C4-2B (cell line): Measurements from ENCODE around the gene PORCN.

Experiments
- H3K27ac ChIP-seq: fragments of 450-650 bp; 2 replicates; pipeline ENCODE4 v1.5.1; 2017
- ZFX ChIP-seq: fragments of 450-650 bp; IDR thresholded peaks from 2 replicates; pipeline ENCODE4 v1.6.1; 2017
- TF ChIP-seq, protein P1 (sequence below): fragments of 450-650 bp; conservative IDR thresholded peaks from 2 replicates; pipeline ENCODE4 v1.5.1; 2017; ENCODE audit warnings: mild to moderate bottlenecking

PORCN gene

DNA sequence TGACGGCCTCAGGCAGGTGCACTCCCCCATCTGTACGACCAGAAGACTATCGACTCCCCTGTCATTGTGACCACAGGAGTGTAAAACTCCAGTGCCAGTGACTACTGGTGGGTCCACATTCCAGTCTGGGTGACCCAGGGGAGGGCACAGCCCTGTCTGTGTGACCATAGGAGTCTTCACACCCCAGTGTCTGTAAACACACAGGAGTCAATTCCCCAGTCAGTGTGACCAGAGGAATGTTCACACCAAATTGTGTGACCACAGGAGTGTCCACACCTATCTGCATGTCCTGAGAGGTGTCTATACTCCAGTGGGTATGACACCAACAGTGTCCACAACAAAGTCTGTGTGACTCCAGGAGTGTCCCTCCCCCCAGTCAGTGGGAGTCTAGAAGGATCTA, 20.8 kb upstream of the PORCN start:
- TF ChIP-seq, protein P1, sequence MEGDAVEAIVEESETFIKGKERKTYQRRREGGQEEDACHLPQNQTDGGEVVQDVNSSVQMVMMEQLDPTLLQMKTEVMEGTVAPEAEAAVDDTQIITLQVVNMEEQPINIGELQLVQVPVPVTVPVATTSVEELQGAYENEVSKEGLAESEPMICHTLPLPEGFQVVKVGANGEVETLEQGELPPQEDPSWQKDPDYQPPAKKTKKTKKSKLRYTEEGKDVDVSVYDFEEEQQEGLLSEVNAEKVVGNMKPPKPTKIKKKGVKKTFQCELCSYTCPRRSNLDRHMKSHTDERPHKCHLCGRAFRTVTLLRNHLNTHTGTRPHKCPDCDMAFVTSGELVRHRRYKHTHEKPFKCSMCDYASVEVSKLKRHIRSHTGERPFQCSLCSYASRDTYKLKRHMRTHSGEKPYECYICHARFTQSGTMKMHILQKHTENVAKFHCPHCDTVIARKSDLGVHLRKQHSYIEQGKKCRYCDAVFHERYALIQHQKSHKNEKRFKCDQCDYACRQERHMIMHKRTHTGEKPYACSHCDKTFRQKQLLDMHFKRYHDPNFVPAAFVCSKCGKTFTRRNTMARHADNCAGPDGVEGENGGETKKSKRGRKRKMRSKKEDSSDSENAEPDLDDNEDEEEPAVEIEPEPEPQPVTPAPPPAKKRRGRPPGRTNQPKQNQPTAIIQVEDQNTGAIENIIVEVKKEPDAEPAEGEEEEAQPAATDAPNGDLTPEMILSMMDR, result no peak
- no peak for TF ChIP-seq ZFX
- H3K27ac ChIP-seq, result no peak overlapping the region

DNA sequence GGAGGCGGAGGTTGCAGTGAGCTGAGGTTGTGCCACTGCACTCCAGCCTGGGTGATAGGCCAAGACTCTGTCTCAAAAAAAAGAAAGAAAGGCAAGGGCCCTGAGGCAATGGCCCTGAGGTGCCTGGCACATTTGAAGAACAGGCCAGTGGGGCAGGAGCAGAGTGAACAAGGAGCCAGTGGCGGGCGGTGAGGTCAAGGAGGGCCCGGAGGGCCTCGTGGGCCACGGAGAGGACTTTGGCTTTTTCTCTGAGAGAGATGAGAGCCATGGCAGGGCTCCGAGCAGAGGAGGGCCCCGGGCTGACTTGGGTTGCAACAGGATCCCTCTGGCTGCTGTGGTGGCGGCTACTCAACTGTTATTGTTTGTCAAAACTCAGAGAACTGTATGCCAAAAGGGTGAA, 19.5 kb upstream of the PORCN start:
- TF ChIP-seq, protein P1, result no peak
- no peak overlapping the region for H3K27ac ChIP-seq

DNA sequence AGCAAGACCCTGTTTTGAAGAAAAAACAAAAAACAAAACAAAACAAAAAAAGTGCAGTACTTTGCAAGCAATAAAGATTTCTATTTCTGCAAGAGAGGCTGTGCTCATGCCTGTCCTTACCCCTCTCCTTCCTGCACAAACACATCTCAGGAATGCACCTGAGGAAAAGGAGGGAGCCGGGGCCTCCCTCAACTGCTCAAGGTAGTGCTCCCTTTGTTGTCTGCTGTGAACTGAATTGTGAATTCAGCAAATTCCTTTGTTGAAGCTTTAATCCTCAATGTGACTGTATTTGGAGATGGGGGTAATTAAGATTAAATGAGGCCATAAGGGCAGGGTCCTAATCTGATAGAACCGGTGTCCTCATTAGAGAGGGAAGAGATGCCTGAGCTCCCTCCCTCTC, 18.9 kb upstream of the PORCN start:
- TF ChIP-seq, protein P1, result no peak
- no peak overlapping the region for H3K27ac ChIP-seq

DNA sequence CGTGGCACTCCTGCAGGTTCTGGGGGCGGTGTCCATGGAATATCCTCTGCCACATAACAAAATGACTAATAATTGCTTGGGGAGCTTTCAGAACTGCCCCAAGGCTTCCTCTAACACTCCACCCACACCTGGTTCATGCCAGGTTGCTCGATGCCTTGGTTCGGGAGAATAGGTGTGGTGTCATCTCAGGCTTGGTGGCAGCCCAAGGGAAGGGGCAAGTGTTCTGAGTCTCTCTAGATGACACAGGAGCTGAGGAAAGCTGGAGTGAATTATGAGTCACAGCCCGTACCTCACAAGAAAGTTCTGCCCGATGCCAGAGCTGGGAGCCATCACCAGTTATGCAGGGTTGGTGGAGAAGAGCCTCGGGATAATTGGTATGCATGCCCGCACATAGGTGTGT, 18.1 kb upstream of the PORCN start:
- TF ChIP-seq, protein P1, result no peak
- TF ChIP-seq ZFX, result no peak
- no peak overlapping the region for H3K27ac ChIP-seq

DNA sequence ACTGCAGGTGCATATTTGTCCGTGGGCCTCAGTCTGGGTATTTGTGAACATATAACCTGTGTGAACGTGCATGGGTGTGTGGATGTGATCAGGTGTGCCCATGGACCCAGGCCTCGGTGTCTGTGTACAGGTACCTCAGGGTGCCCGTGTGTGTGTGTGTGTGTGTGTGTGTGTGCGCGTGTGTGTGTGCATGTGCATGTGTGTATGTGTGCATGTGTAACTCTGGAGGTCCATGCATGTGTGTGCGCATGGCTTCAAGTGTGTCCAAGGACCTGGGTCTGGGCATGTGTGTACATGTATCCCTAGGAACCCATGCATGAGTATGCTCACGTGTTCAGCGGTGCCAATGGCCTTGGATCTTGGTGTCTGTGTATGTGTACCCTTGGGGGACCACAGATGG, 17.0 kb upstream of the PORCN start:
- TF ChIP-seq, protein P1, result no peak
- no peak for TF ChIP-seq ZFX
- H3K27ac ChIP-seq, result no peak overlapping the region

DNA sequence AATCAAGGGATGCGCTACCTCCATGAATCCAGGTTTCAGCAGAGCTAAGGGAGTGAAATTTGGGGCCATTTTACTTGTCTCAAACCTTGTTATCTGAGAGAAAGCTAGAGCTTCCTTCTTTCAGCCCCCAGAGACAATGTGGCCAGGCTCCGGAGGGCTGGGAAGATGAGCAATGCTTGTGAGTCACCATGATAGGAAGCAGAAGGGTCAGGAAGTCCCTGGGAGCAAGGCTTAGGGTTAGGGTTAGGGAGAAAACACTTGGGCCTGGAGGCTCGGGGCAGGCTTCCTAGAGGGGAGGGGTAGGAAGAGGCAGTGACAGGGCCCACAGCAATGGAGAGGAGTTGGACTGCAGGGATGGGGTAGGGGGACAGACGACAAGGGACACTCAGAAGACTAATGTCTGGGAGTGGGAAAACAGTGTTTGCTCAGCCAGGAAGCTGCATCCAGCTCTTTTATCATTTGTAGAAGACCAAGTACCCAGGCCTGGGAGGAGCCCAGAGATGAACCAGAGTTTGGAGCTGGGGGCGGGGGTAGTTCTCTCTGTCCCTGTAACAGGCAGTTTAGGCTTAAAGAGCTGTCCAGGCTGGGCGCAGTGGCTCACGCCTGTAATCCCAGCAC, 16.4 kb upstream of the PORCN start:
- TF ChIP-seq, protein P1, result no peak
- no peak for TF ChIP-seq ZFX
- no peak overlapping the region for H3K27ac ChIP-seq

DNA sequence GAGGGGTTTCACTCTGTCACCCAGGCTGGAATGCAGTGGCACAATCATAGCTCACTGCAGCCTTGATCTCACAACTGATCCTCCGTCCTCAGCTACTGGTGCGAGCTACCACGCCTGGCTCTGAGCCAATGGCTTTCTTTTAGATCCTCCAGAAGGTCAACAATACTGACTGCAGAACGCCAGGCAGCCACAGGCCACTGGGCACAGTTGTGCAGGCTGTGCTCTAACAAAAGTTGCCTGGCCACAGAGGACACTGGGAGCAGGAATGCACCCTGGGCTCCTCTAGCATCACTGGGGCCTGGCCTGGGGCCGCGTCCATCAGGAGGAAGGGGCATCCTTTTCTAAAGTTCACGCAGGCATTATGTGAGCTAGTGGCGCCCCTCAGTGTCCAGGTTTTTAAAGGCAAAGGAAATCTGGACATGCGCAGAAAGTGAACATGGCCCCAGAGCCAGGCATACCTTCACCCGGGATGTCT, 14.9 kb upstream of the PORCN start:
- TF ChIP-seq ZFX, result no peak
- TF ChIP-seq, protein P1, result no peak; the same call in 1 of the 2 replicates
- H3K27ac ChIP-seq, result no peak overlapping the region
